PFSK-1 (cell line): ENCODE results near the gene FBXL16.

Source experiments
- FOXP2 ChIP-seq: optimal IDR thresholded peaks from 2 replicates; pipeline ENCODE3; 2011; ENCODE audit warnings: borderline replicate concordance, control low read depth, inconsistent platforms; ENCODE audit not compliant: insufficient read depth; ENCODE audit errors: extremely low read length, extremely low read depth
- POLR2AphosphoS5 ChIP-seq: IDR thresholded peaks from 2 replicates; pipeline ENCODE4 v1.6.1; 2012; ENCODE audit warnings: low read depth, mild to moderate bottlenecking, control low read depth, low read length, moderate library complexity
- SIN3A ChIP-seq: IDR thresholded peaks from 2 replicates; pipeline ENCODE4 v1.6.1; 2012; ENCODE audit warnings: mild to moderate bottlenecking, low read length, moderate library complexity, borderline replicate concordance; ENCODE audit not compliant: insufficient read depth
- TAF1 ChIP-seq: IDR thresholded peaks from 2 replicates; pipeline ENCODE4 v1.6.1; 2012; ENCODE audit warnings: low read length, control low read depth, borderline replicate concordance; ENCODE audit not compliant: insufficient read depth
- TF ChIP-seq, protein P1 (sequence below), 2 experiments: IDR thresholded peaks; 2 replicates each; pipeline versions ENCODE4 v1.6.1 to v1.8.0; 2011 to 2012; ENCODE audit warnings: low read depth in 2 of 2, low read length in 2 of 2, control low read depth in 1 of 2, inconsistent platforms in 1 of 2, mild to moderate bottlenecking in 1 of 2, moderate library complexity in 1 of 2; ENCODE audit not compliant: insufficient read depth in 1 of 2

DNA sequence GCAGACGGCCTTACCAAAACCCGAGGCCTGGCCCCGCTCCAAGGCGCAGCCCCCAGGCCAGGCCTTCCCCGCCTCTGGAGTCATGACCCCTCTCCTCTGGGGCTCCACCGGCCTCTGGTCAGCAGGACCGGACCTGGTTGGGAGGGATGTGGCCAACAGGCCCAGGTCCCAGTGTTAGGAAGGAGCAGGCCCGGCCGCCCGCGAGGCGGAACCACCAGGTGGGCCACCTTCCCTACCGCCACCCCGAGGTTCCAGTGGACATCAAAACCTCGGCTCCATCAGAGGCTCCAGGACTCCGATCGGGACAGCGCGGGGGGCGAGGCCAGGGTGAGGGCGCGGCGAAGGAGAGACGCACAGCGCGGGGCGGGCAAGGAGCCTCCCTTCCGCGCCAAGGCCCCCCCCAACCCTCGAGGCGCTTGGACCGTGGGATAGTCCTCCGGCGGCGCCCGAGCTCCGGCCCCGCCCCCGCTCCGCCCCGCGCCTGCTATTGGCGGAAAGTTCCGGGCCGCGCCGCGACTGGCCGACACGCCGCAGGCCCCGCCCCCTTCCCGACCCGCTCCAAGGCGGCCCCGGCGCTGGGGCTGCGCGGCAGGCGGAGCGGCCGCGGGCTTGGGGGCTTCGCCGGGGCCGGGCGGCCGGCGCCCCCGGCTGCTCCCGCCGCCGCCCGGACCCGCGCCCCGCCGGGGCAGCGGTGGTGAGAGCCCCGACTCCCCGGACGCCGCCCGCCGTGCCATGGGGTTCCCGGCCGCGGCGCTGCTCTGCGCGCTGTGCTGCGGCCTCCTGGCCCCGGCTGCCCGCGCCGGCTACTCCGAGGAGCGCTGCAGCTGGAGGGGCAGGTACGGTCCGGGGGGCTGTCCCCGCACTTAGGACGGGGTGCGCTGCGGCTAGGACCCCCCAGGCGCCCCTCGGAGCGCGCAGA is 9.2 kb upstream of the FBXL16 start, which contains the start of gene METRN:
- TF ChIP-seq SIN3A (no peak), POLR2AphosphoS5 (no peak), TAF1 (no peak), FOXP2 (no peak)
- TF ChIP-seq, protein P1, sequence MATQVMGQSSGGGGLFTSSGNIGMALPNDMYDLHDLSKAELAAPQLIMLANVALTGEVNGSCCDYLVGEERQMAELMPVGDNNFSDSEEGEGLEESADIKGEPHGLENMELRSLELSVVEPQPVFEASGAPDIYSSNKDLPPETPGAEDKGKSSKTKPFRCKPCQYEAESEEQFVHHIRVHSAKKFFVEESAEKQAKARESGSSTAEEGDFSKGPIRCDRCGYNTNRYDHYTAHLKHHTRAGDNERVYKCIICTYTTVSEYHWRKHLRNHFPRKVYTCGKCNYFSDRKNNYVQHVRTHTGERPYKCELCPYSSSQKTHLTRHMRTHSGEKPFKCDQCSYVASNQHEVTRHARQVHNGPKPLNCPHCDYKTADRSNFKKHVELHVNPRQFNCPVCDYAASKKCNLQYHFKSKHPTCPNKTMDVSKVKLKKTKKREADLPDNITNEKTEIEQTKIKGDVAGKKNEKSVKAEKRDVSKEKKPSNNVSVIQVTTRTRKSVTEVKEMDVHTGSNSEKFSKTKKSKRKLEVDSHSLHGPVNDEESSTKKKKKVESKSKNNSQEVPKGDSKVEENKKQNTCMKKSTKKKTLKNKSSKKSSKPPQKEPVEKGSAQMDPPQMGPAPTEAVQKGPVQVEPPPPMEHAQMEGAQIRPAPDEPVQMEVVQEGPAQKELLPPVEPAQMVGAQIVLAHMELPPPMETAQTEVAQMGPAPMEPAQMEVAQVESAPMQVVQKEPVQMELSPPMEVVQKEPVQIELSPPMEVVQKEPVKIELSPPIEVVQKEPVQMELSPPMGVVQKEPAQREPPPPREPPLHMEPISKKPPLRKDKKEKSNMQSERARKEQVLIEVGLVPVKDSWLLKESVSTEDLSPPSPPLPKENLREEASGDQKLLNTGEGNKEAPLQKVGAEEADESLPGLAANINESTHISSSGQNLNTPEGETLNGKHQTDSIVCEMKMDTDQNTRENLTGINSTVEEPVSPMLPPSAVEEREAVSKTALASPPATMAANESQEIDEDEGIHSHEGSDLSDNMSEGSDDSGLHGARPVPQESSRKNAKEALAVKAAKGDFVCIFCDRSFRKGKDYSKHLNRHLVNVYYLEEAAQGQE (IDR thresholded peaks at IDR 0.05; ENCODE audit: insufficient read depth in 1 of 2, low read depth in 2 of 2, low read length in 2 of 2) = no peak
